ENCODE measurements around the gene CHCHD3. TPM values are rescaled to one million over a fixed set of nuclear protein-coding genes. Genes with fewer than 3 reads are reported as not detected.

CHCHD3 gene
- total and polyA plus RNA-seq, 7 experiments from 2014 or later: 25.6 to 49.7 (median 38.6) TPM

DNA sequence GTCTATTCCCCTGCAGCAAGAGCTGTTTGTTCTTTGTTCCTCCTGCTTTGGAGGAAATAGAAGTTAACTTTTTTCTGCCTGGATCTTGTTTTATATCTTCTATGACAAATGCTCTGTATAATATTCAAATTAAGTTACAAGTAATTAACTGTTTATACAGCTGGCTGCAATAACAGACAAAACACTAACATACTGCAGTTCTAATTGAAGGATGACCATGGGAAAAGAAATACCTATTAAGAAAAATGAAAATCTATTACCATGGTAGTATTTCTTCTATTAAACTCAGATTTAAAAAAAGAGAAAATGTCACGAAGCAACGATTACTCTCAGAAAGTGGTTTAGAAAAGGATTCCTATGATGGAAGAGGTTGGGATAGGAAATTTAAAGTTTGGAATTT lies 291.8 kb downstream of the CHCHD3 start:
- DNase-seq (no peak), ATAC-seq (no peak)
- intact Hi-C loops (cut with micrococcal nuclease): no loop called here
- H3K27ac ChIP-seq (ENCODE audit: low read depth, low read length): no peak overlapping the region
- CTCF ChIA-PET: no interaction called here
- H3K36me3 ChIP-seq (ENCODE audit: control insufficient read depth in 2 of 3, insufficient read depth in 3 of 3, low read length in 3 of 3): peaks cover 0 to 15% (median 0%) of the 10 kb centered on the region in 3 experiments
- no peaks in the 10 kb centered on the region for H3K4me1 ChIP-seq (ENCODE audit: control insufficient read depth in 2 of 2, insufficient read depth in 2 of 2, low read length in 2 of 2)
- H3K4me1 Mint-ChIP-seq: peaks cover 0 to 16% (median 5%) of the 10 kb centered on the region in 7 donors
- H3K27ac Mint-ChIP-seq: peak overlapping the region in 1 of 9 donors; percentile 4
- no peaks in the 10 kb centered on the region for H3K27me3 Mint-ChIP-seq
- H3K27me3 ChIP-seq (ENCODE audit: control insufficient read depth in 2 of 2, insufficient read depth in 2 of 2, low read length in 2 of 2): no peaks in the 10 kb centered on the region
- POLR2A ChIA-PET: no interaction called here
- no peaks in the 10 kb centered on the region for H3K9me3 ChIP-seq (ENCODE audit: control insufficient read depth in 2 of 3, low read length in 3 of 3)
- no peaks in the 10 kb centered on the region for H3K9me3 Mint-ChIP-seq
- no peak overlapping the region for H3K4me3 ChIP-seq (ENCODE audit: low read length)
- H3K4me3 Mint-ChIP-seq: no peak overlapping the region
- H3K36me3 Mint-ChIP-seq: peaks cover 5 to 65% (median 43%) of the 10 kb centered on the region in 5 donors

DNA sequence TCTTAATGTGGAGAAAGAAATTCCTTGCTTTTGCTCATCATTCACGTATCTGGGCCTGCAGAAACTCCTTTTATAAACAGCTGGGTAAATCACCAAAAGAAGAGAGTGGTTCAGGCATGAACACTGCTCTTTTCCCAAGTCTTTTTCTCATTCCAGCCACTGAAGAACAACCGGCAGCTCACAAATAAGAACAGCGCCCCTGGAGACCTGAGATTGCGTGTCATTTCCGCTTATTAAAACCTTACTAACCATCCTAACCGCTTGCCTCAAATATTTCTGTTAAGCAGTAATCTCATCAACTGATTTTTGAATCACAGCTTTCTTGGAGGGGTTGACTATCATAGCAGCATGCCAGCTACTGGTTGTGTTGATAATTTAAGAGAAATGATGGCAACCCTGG lies 292.6 kb downstream of the CHCHD3 start:
- peaks cover 4 to 65% (median 47%) of the 10 kb centered on the region in 5 donors for H3K36me3 Mint-ChIP-seq
- no peaks in the 10 kb centered on the region for H3K9me3 Mint-ChIP-seq
- ATAC-seq (no peak), DNase-seq (no peak)
- intact Hi-C loops (cut with micrococcal nuclease): no loop called here
- Histone ChIP-seq H3K9me3 (ENCODE audit: control insufficient read depth in 2 of 3, low read length in 3 of 3) (no peaks in the 10 kb centered on the region), H3K36me3 (ENCODE audit: control insufficient read depth in 2 of 3, insufficient read depth in 3 of 3, low read length in 3 of 3) (peaks cover 0 to 13% (median 0%) of the 10 kb centered on the region in 3 experiments), H3K27me3 (ENCODE audit: control insufficient read depth in 2 of 2, insufficient read depth in 2 of 2, low read length in 2 of 2) (no peaks in the 10 kb centered on the region), H3K4me3 (ENCODE audit: low read length) (no peak overlapping the region), H3K27ac (ENCODE audit: low read depth, low read length) (no peak overlapping the region), H3K4me1 (ENCODE audit: control insufficient read depth in 2 of 2, insufficient read depth in 2 of 2, low read length in 2 of 2) (no peaks in the 10 kb centered on the region)
- no peaks in the 10 kb centered on the region for H3K27me3 Mint-ChIP-seq
- H3K4me3 Mint-ChIP-seq: no peak overlapping the region
- peaks cover 0 to 16% (median 5%) of the 10 kb centered on the region in 7 donors for H3K4me1 Mint-ChIP-seq
- H3K27ac Mint-ChIP-seq: peak overlapping the region in 2 of 9 donors; percentile 4 to 77
- ChIA-PET POLR2A (interaction anchor here (0.7 kb wide), 1 partner anchor 10 kb away, joined by 4 read pairs; no protein-coding TSS in a partner anchor), CTCF (no interaction called here)

DNA sequence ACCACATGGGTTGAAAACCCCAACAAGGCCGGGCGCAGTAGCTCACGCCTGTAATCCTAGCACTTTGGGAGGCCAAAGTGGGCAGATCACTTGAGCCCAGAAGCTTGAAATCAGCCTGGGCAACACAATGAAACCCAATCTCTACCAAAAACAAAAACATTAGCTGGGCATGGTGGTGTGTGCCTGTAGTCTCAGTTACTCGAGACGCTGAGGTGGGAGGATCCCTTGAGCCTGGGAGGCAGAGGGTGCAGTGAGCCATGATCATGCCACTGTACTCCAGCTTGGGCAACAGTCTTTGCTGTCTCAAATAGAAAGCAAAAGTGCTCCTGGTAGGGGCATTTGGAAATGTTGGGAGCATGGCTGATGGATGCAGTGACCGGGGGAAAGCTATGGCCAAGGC lies 296.0 kb downstream of the CHCHD3 start:
- Mint-ChIP-seq H3K36me3 (peaks cover 4 to 55% (median 36%) of the 10 kb centered on the region in 5 donors), H3K4me1 (peaks cover 0 to 11% (median 0%) of the 10 kb centered on the region in 7 donors), H3K4me3 (no peak overlapping the region), H3K27me3 (no peaks in the 10 kb centered on the region), H3K9me3 (no peaks in the 10 kb centered on the region), H3K27ac (peak overlapping the region in 1 of 9 donors; percentile 38)
- Histone ChIP-seq H3K9me3 (ENCODE audit: control insufficient read depth in 2 of 3, low read length in 3 of 3) (no peaks in the 10 kb centered on the region), H3K27me3 (ENCODE audit: control insufficient read depth in 2 of 2, insufficient read depth in 2 of 2, low read length in 2 of 2) (no peaks in the 10 kb centered on the region), H3K4me3 (ENCODE audit: low read length) (no peak overlapping the region), H3K4me1 (ENCODE audit: control insufficient read depth in 2 of 2, insufficient read depth in 2 of 2, low read length in 2 of 2) (no peaks in the 10 kb centered on the region), H3K36me3 (ENCODE audit: control insufficient read depth in 2 of 3, insufficient read depth in 3 of 3, low read length in 3 of 3) (peaks cover 0 to 7% (median 0%) of the 10 kb centered on the region in 3 experiments), H3K27ac (ENCODE audit: low read depth, low read length) (no peak overlapping the region)
- ChIA-PET POLR2A (no interaction called here), CTCF (interaction anchor here (0.8 kb wide), 1 partner anchor 35 kb away, joined by 3 read pairs; no protein-coding TSS in a partner anchor)
- intact Hi-C loops (cut with micrococcal nuclease): no loop called here
- no peak for DNase-seq
- ATAC-seq: no peak

DNA sequence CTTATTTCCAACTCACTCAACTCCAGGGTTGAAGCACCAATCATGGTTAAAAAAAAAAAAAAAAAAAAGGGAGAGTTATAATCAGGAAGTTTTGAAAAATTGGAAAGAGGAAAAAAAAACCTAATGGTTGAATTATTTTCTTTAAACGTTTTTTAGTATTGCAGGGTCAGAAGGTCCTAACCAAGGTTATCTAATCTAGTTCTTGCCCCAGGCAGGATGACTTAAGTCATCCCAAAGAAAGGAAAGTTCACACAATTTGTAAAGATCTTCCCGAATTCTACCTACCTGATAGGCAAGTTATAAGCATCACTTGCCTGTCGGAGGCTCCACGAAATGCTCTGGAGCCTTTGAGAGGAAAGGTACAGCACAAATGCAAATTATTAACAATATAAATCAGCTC lies 297.5 kb downstream of the CHCHD3 start:
- Histone ChIP-seq H3K27me3 (ENCODE audit: control insufficient read depth in 2 of 2, insufficient read depth in 2 of 2, low read length in 2 of 2) (no peaks in the 10 kb centered on the region), H3K4me1 (ENCODE audit: control insufficient read depth in 2 of 2, insufficient read depth in 2 of 2, low read length in 2 of 2) (no peaks in the 10 kb centered on the region), H3K4me3 (ENCODE audit: low read length) (no peak overlapping the region), H3K36me3 (ENCODE audit: control insufficient read depth in 2 of 3, insufficient read depth in 3 of 3, low read length in 3 of 3) (peaks cover 0 to 7% (median 0%) of the 10 kb centered on the region in 3 experiments), H3K9me3 (ENCODE audit: control insufficient read depth in 2 of 3, low read length in 3 of 3) (no peaks in the 10 kb centered on the region), H3K27ac (ENCODE audit: low read depth, low read length) (no peak overlapping the region)
- Mint-ChIP-seq H3K9me3 (no peaks in the 10 kb centered on the region), H3K27me3 (no peaks in the 10 kb centered on the region), H3K27ac (peak overlapping the region in 1 of 9 donors; percentile 46), H3K4me3 (no peak overlapping the region), H3K36me3 (peaks cover 4 to 47% (median 28%) of the 10 kb centered on the region in 5 donors), H3K4me1 (peaks cover 0 to 3% (median 0%) of the 10 kb centered on the region in 7 donors)
- POLR2A ChIA-PET: no interaction called here
- ATAC-seq (no peak), DNase-seq (no peak)
- CTCF ChIA-PET: interaction anchor here (0.7 kb wide), 1 partner anchor 375 kb away, joined by 3 read pairs; no protein-coding TSS in a partner anchor
- intact Hi-C loops (cut with micrococcal nuclease): no loop called here

DNA sequence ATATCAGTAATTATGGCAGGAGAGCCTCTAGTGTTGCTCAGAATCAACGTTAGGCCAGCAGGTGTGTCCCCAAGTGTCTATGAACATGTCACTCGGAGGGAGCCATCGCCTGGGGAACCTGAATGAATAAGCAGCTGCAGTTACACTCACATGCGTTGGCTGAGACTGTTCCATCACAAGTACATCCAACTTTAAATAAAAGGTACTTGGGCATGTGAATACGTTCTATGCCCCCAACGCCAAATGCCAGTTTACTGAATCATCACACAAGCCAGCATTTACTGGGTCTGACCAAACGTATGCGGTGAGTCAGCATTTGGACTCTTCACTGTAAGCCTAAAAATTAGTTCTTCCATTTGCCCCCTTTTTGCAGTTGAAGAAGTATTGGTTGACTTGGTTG lies 298.1 kb downstream of the CHCHD3 start:
- ChIA-PET CTCF (interaction anchor here (0.7 kb wide), 1 partner anchor 376 kb away, joined by 3 read pairs; no protein-coding TSS in a partner anchor), POLR2A (no interaction called here)
- Mint-ChIP-seq H3K27ac (peak overlapping the region in 1 of 9 donors; percentile 46), H3K4me3 (no peak overlapping the region), H3K27me3 (no peaks in the 10 kb centered on the region), H3K4me1 (peaks cover 0 to 8% (median 5%) of the 10 kb centered on the region in 7 donors), H3K9me3 (no peaks in the 10 kb centered on the region), H3K36me3 (peaks cover 4 to 42% (median 25%) of the 10 kb centered on the region in 5 donors)
- Histone ChIP-seq H3K9me3 (ENCODE audit: control insufficient read depth in 2 of 3, low read length in 3 of 3) (no peaks in the 10 kb centered on the region), H3K27ac (ENCODE audit: low read depth, low read length) (no peak overlapping the region), H3K27me3 (ENCODE audit: control insufficient read depth in 2 of 2, insufficient read depth in 2 of 2, low read length in 2 of 2) (no peaks in the 10 kb centered on the region), H3K4me3 (ENCODE audit: low read length) (no peak overlapping the region), H3K36me3 (ENCODE audit: control insufficient read depth in 2 of 3, insufficient read depth in 3 of 3, low read length in 3 of 3) (peaks cover 0 to 7% (median 0%) of the 10 kb centered on the region in 3 experiments), H3K4me1 (ENCODE audit: control insufficient read depth in 2 of 2, insufficient read depth in 2 of 2, low read length in 2 of 2) (no peaks in the 10 kb centered on the region)
- ATAC-seq: no peak
- intact Hi-C loops (cut with micrococcal nuclease): no loop called here
- DNase-seq: no peak

DNA sequence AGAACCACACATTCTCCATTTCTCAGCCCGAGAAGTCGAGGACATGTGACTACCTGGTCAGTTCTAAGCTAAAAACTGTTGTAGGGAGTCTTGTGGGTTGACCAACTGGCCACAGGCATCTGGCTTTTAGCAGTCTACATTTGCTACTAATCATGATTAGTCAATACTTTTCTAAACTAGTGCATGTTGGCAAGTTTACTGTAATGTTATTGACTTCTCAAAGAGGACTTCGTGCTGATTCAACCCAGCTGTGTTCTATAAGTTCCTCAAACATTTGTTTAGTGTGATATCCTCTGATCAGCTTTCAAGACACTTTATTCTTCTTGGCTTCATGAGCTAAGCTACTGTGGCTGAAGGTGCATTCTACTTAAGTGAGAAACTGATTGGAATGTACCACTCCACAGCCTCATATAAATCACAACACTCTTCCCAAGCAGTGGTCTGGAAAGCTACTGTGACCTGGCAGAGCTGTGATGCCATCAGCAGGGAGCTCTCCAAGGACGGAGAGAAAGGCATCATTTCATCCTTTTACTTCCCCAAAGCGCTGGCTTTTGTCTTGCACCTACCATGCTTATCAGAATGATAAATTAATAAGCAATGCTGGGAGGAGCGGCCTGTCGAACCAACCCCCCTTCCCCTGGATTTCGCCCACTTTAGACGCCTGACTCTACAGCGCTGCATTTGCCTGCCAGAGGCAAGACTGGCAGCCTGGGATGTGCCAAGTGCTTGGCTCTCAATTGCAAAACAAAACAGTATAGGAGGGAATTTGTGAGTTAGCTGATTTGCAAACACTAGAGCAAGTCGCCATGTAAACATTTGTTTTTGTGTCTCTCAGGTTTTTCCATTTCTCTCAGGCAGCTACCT lies 298.9 kb downstream of the CHCHD3 start:
- ATAC-seq (no peak), DNase-seq (no peak)
- Mint-ChIP-seq H3K4me3 (no peak overlapping the region), H3K27me3 (no peaks in the 10 kb centered on the region), H3K36me3 (peaks cover 4 to 38% (median 25%) of the 10 kb centered on the region in 5 donors), H3K27ac (peak overlapping the region in 1 of 9 donors; percentile 31), H3K9me3 (peaks cover 0 to 3% (median 0%) of the 10 kb centered on the region in 11 donors), H3K4me1 (peaks cover 0 to 14% (median 12%) of the 10 kb centered on the region in 7 donors)
- intact Hi-C loops (cut with micrococcal nuclease): no loop called here
- ChIA-PET CTCF (no interaction called here), POLR2A (no interaction called here)
- Histone ChIP-seq H3K4me1 (ENCODE audit: control insufficient read depth in 2 of 2, insufficient read depth in 2 of 2, low read length in 2 of 2) (no peaks in the 10 kb centered on the region), H3K9me3 (ENCODE audit: control insufficient read depth in 2 of 3, low read length in 3 of 3) (no peaks in the 10 kb centered on the region), H3K27ac (ENCODE audit: low read depth, low read length) (no peak overlapping the region), H3K36me3 (ENCODE audit: control insufficient read depth in 2 of 3, insufficient read depth in 3 of 3, low read length in 3 of 3) (peaks cover 0 to 7% (median 0%) of the 10 kb centered on the region in 3 experiments), H3K4me3 (ENCODE audit: low read length) (no peak overlapping the region), H3K27me3 (ENCODE audit: control insufficient read depth in 2 of 2, insufficient read depth in 2 of 2, low read length in 2 of 2) (no peaks in the 10 kb centered on the region)
